HL-60 (cell line): ENCODE data around the gene PRSS8.

Experiments
- DNase-seq, 2 experiments: peaks; one replicate each; pipeline ENCODE4 v3.0.0-alpha.2; 2010 to 2020; ENCODE audit warnings: low read depth in 1 of 2, low spot score in 1 of 2
- H3K27ac ChIP-seq: fragments of 250-450 bp; sonication (Bioruptor Pico); replicated peaks from 2 replicates; pipeline ENCODE4 v1.5.1; 2020; ENCODE audit warnings: mild to moderate bottlenecking, moderate library complexity
- H3K27me3 ChIP-seq: fragments of 250-450 bp; sonication (Bioruptor Pico); 2 replicates; pipeline ENCODE4 v1.5.1; 2021; ENCODE audit warnings: mild to moderate bottlenecking, moderate library complexity; ENCODE audit not compliant: insufficient read depth, poor library complexity, severe bottlenecking
- H3K4me3 ChIP-seq: replicated peaks from 2 replicates; pipeline ENCODE4 v1.5.1; 2011; ENCODE audit warnings: mild to moderate bottlenecking, control low read depth, low read length; ENCODE audit not compliant: insufficient read depth
- GABPA ChIP-seq: IDR thresholded peaks from 2 replicates; pipeline ENCODE4 v1.6.1; 2012; ENCODE audit warnings: low read depth
- POLR2AphosphoS5 ChIP-seq: IDR thresholded peaks from 2 replicates; pipeline ENCODE4 v1.6.1; 2012; ENCODE audit warnings: low read depth
- SPI1 ChIP-seq: IDR thresholded peaks from 2 replicates; pipeline ENCODE4 v1.6.1; 2012; ENCODE audit warnings: low read depth, mild to moderate bottlenecking, borderline replicate concordance
- TF ChIP-seq, protein P1 (sequence below): IDR thresholded peaks from 2 replicates; pipeline ENCODE4 v1.6.1; 2012; ENCODE audit warnings: low read depth; ENCODE audit not compliant: insufficient replicate concordance
- TF ChIP-seq, protein P2 (sequence below): IDR thresholded peaks from one replicate; pipeline ENCODE4 v1.5.1; 2011; ENCODE audit warnings: low read length, control low read depth, inconsistent platforms; ENCODE audit not compliant: insufficient read depth

PRSS8 gene

DNA sequence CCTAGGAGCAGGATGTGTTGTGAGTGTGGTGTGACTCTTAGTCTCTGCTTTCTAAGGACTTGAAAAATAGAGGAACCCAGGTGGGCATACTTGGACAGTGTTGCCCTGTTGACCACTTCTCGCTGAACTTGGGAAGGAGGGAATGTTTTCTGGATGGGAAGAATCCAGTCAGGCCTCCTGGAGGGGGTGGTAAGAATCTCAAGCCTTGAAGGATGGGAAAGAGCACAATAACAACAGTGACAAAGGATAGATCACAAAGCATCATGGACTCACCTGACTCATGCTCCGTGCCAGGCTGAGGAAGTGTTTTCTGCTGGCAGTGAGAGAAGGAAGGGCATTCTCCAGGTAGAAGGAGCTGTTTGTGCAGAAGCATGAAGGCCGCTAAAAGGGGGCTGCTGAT lies 9.7 kb downstream of the PRSS8 start:
- no peak overlapping the region for H3K4me3 ChIP-seq
- TF ChIP-seq GABPA: no peak
- TF ChIP-seq SPI1: peak; percentile 11; the same call in 1 of the 2 replicates
- H3K27me3 ChIP-seq: no peaks in the 10 kb centered on the region
- H3K27ac ChIP-seq: peak overlapping the region; percentile 24
- DNase-seq: no peak

DNA sequence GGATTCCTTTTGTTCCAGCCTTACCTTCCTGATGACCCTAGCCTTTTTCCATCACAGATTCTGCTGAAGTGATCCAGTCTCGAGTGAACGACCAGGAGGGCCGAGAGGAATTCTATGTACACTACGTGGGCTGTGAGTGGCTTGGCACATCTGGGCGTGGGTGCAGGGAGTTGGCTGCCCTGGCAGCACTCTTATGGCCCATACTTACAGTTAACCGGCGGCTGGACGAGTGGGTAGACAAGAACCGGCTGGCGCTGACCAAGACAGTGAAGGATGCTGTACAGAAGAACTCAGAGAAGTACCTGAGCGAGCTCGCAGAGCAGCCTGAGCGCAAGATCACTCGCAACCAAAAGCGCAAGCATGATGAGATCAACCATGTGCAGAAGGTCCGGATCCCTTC lies 15.4 kb downstream of the PRSS8 start:
- no peak for DNase-seq
- TF ChIP-seq, protein P1, sequence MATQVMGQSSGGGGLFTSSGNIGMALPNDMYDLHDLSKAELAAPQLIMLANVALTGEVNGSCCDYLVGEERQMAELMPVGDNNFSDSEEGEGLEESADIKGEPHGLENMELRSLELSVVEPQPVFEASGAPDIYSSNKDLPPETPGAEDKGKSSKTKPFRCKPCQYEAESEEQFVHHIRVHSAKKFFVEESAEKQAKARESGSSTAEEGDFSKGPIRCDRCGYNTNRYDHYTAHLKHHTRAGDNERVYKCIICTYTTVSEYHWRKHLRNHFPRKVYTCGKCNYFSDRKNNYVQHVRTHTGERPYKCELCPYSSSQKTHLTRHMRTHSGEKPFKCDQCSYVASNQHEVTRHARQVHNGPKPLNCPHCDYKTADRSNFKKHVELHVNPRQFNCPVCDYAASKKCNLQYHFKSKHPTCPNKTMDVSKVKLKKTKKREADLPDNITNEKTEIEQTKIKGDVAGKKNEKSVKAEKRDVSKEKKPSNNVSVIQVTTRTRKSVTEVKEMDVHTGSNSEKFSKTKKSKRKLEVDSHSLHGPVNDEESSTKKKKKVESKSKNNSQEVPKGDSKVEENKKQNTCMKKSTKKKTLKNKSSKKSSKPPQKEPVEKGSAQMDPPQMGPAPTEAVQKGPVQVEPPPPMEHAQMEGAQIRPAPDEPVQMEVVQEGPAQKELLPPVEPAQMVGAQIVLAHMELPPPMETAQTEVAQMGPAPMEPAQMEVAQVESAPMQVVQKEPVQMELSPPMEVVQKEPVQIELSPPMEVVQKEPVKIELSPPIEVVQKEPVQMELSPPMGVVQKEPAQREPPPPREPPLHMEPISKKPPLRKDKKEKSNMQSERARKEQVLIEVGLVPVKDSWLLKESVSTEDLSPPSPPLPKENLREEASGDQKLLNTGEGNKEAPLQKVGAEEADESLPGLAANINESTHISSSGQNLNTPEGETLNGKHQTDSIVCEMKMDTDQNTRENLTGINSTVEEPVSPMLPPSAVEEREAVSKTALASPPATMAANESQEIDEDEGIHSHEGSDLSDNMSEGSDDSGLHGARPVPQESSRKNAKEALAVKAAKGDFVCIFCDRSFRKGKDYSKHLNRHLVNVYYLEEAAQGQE: no peak
- TF ChIP-seq POLR2AphosphoS5 (no peak), GABPA (no peak), SPI1 (no peak)
- TF ChIP-seq, protein P2, sequence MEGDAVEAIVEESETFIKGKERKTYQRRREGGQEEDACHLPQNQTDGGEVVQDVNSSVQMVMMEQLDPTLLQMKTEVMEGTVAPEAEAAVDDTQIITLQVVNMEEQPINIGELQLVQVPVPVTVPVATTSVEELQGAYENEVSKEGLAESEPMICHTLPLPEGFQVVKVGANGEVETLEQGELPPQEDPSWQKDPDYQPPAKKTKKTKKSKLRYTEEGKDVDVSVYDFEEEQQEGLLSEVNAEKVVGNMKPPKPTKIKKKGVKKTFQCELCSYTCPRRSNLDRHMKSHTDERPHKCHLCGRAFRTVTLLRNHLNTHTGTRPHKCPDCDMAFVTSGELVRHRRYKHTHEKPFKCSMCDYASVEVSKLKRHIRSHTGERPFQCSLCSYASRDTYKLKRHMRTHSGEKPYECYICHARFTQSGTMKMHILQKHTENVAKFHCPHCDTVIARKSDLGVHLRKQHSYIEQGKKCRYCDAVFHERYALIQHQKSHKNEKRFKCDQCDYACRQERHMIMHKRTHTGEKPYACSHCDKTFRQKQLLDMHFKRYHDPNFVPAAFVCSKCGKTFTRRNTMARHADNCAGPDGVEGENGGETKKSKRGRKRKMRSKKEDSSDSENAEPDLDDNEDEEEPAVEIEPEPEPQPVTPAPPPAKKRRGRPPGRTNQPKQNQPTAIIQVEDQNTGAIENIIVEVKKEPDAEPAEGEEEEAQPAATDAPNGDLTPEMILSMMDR: no peak
- no peak overlapping the region for H3K4me3 ChIP-seq
- H3K27ac ChIP-seq: no peak overlapping the region
- H3K27me3 ChIP-seq: no peaks in the 10 kb centered on the region

- H3K27ac ChIP-seq: peak overlapping the region; percentile 82
- peak; percentile 46 to 87 for DNase-seq
- peak overlapping the region; percentile 54 for H3K4me3 ChIP-seq
- TF ChIP-seq SPI1 (no peak), GABPA (no peak), POLR2AphosphoS5 (no peak)
- H3K27me3 ChIP-seq: no peaks in the 10 kb centered on the region
Measured at GRCh38 chr16:31118223-31119155, 17.0 kb downstream of the PRSS8 start.

- H3K4me3 ChIP-seq: peak within 1 kb of the TSS; percentile 54
- peak within 1 kb of the TSS; percentile 82 for H3K27ac ChIP-seq
- no peaks in the 10 kb centered on the region for H3K27me3 ChIP-seq
- peak; percentile 95 to 99 for DNase-seq
- TF ChIP-seq POLR2AphosphoS5 (peak; percentile 84; the same call in 1 of the 2 replicates), SPI1 (peak; percentile 61; the same call in 1 of the 2 replicates), GABPA (peak; percentile 96)
- TF ChIP-seq, protein P2: no peak
- TF ChIP-seq, protein P1: peak; percentile 49
Measured at GRCh38 chr16:31117384-31118222, 17.9 kb downstream of the PRSS8 start, which contains the start of gene KAT8. TSS of gene KAT8 (plus strand) at chr16:31117664. CDS start at chr16:31117682, 18 bp downstream.
